ENCODE measurements around the gene COX20. TPM values are rescaled to one million over a fixed set of nuclear protein-coding genes. Genes with fewer than 3 reads are reported as not detected.

Gene COX20
- total RNA-seq, 4 donors from 2014 or later, result 6.0 to 41.3 (median 32.3) TPM

GRCh38 chr1:244843148-244843978 is 7.9 kb downstream of the COX20 start:
- H3K4me3 ChIP-seq, result no peak overlapping the region
- H3K4me1 ChIP-seq, result peaks cover 12 to 57% (median 26%) of the 10 kb centered on the region in 4 donors
- no peak overlapping the region for H3K27ac ChIP-seq
- peaks cover 0 to 68% (median 25%) of the 10 kb centered on the region in 4 donors for H3K36me3 ChIP-seq
- TF ChIP-seq POLR2AphosphoS5 (IDR thresholded peaks at IDR 0.05) (no peak), EP300 (IDR thresholded peaks at IDR 0.05; ENCODE audit: low read depth) (no peak), POLR2A (IDR thresholded peaks at IDR 0.05) (no peak)
- TF ChIP-seq, protein P1, sequence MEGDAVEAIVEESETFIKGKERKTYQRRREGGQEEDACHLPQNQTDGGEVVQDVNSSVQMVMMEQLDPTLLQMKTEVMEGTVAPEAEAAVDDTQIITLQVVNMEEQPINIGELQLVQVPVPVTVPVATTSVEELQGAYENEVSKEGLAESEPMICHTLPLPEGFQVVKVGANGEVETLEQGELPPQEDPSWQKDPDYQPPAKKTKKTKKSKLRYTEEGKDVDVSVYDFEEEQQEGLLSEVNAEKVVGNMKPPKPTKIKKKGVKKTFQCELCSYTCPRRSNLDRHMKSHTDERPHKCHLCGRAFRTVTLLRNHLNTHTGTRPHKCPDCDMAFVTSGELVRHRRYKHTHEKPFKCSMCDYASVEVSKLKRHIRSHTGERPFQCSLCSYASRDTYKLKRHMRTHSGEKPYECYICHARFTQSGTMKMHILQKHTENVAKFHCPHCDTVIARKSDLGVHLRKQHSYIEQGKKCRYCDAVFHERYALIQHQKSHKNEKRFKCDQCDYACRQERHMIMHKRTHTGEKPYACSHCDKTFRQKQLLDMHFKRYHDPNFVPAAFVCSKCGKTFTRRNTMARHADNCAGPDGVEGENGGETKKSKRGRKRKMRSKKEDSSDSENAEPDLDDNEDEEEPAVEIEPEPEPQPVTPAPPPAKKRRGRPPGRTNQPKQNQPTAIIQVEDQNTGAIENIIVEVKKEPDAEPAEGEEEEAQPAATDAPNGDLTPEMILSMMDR (IDR thresholded peaks at IDR 0.05), result no peak
- DNase-seq, result no peak
- WGBS, 2 donors (ENCODE audit: low coverage in 1 of 2), result 49 to 52% methylated on average over 6 of the region's 6 CpGs
- intact Hi-C loops (cut with DNase I; ENCODE audit: low total_unique reads), result no loop called here
- no peaks in the 10 kb centered on the region for H3K9me3 ChIP-seq
- H3K27me3 ChIP-seq, result no peaks in the 10 kb centered on the region
- in situ Hi-C loops (cut with MboI; ENCODE audit: low pct_ligation_motif_present in 1 of 4, low pct_unique_long_range_greater_than_20kb in 1 of 4, low sequenced_read_pairs in 3 of 4), result no loop called here

DNA sequence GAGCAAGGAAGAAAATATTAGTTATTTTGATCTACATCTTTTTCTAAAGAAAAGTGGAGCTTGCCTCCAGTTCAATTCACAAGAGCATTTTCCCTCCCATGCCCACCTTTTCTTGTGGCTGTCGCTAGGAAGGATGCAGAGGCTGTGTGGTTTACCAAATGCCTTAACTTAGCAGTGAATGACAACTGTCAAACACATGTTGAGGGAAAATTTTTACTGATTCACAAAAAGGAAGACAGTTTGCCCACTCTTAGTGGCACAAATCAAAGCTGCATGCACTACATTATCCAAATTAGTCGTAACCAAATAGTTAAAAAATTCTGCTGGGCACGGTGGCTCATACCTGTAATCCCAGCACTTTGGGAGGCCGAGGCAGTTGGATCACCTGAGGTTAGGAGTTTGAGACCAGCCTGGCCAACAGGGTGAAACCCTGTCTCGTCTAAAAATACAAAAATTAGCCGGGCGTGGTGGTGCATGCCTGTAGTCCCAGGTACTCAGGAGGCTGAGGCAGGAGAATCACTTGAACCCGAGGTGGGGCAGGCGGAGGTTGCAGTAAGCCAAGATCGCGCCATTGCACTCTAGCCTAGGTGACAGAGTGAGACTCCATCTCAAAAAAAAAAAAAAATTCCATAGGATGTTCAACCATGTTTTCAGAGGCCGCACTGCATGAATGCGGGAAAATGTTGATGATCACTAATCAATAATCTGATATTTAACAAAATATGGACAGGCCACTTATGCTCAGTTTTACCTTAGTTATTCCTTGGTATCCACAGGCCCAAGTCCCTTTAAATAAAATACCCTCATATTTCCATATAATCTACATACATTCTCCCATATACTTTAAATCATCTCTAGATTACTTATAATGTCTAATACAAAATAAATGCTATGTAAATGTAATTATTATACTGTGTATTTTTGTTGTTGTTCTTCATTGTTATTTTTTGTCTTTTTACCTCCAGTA is 9.0 kb downstream of the COX20 start:
- Histone ChIP-seq H3K4me3 (no peak overlapping the region), H3K36me3 (peaks cover 0 to 67% (median 25%) of the 10 kb centered on the region in 4 donors), H3K27me3 (no peaks in the 10 kb centered on the region), H3K27ac (peak overlapping the region in 1 of 4 donors; percentile 6), H3K9me3 (no peaks in the 10 kb centered on the region), H3K4me1 (peaks cover 12 to 50% (median 23%) of the 10 kb centered on the region in 4 donors)
- in situ Hi-C loops (cut with MboI; ENCODE audit: low pct_ligation_motif_present in 1 of 4, low pct_unique_long_range_greater_than_20kb in 1 of 4, low sequenced_read_pairs in 3 of 4), result no loop called here
- TF ChIP-seq EP300 (IDR thresholded peaks at IDR 0.05; ENCODE audit: low read depth), result no peak
- TF ChIP-seq, protein P1 (IDR thresholded peaks at IDR 0.05), result no peak
- peak; percentile 12 for TF ChIP-seq POLR2A (IDR thresholded peaks at IDR 0.05)
- intact Hi-C loops (cut with DNase I; ENCODE audit: low total_unique reads), result no loop called here
- WGBS, 2 donors (ENCODE audit: low coverage in 1 of 2), result 84 to 88% methylated on average over 8 to 13 of the region's 13 CpGs
- no peak for DNase-seq

DNA sequence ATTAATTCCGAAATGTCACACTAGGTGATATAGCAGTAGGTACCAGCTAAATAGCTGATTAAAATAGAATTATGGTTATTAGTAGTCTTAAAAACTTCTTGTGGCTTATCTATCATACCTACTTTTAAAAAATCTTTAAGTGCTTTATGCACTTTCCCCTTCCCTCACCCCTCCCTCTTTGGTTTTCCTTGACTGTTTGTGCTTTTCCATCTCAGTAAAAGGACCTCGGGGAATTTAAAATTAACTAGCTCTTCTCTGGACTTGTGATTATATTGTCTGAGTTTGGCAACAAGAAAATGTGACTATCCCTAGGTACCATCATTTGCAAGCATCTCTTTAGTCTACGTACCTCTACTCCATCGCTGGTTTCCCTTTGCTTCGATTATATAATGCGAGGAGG is 11.2 kb downstream of the COX20 start:
- Histone ChIP-seq H3K4me1 (peaks cover 0 to 28% (median 8%) of the 10 kb centered on the region in 4 donors), H3K9me3 (no peaks in the 10 kb centered on the region), H3K4me3 (no peak overlapping the region), H3K36me3 (peaks cover 0 to 67% (median 27%) of the 10 kb centered on the region in 4 donors), H3K27me3 (no peaks in the 10 kb centered on the region), H3K27ac (no peak overlapping the region)
- in situ Hi-C loops (cut with MboI; ENCODE audit: low pct_ligation_motif_present in 1 of 4, low pct_unique_long_range_greater_than_20kb in 1 of 4, low sequenced_read_pairs in 3 of 4), result no loop called here
- 91 to 94% methylated on average over 6 of the region's 6 CpGs for whole genome bisulfite sequencing, 2 donors (ENCODE audit: low coverage in 1 of 2)
- intact Hi-C loops (cut with DNase I; ENCODE audit: low total_unique reads), result no loop called here
- no peak for DNase-seq
- TF ChIP-seq EP300 (IDR thresholded peaks at IDR 0.05; ENCODE audit: low read depth) (no peak), POLR2AphosphoS5 (IDR thresholded peaks at IDR 0.05) (no peak), POLR2A (IDR thresholded peaks at IDR 0.05) (no peak)
- TF ChIP-seq, protein P1 (IDR thresholded peaks at IDR 0.05), result no peak
